GM19324 (cell line): ENCODE results near the gene ZER1.

Experiments used
- ATAC-seq: cut with Tn5 transposase; IDR thresholded peaks from one replicate; pipeline ENCODE4 v1.9.1; 2021; ENCODE audit warnings: mild to moderate bottlenecking, moderate library complexity; ENCODE audit not compliant: unreplicated experiment, low FRiP score

Gene ZER1

GRCh38 chr9:128743421-128743820, 28.3 kb downstream of the ZER1 start:
- no peak for ATAC-seq

- ATAC-seq = no peak
These were observed 29.3 kb downstream of the ZER1 start for GRCh38 chr9:128742401-128742800.

GRCh38 chr9:128735373-128735772, 36.4 kb downstream of the ZER1 start:
- ATAC-seq = no peak

GRCh38 chr9:128733256-128733655, 38.5 kb downstream of the ZER1 start:
- ATAC-seq = no peak

- ATAC-seq = no peak
These were observed 39.2 kb downstream of the ZER1 start for GRCh38 chr9:128732576-128732975.

GRCh38 chr9:128731691-128732090, 40.0 kb downstream of the ZER1 start:
- no peak for ATAC-seq

- no peak for ATAC-seq
These were observed 40.6 kb downstream of the ZER1 start for GRCh38 chr9:128731093-128731492.

GRCh38 chr9:128729766-128730517, 41.8 kb downstream of the ZER1 start:
- no peak for ATAC-seq

- ATAC-seq = no peak
These were observed 42.4 kb downstream of the ZER1 start for GRCh38 chr9:128729302-128729701.

- ATAC-seq = no peak
These were observed 43.4 kb downstream of the ZER1 start for GRCh38 chr9:128728298-128728697.

GRCh38 chr9:128727640-128728248, 44.0 kb downstream of the ZER1 start:
- ATAC-seq = no peak

- no peak for ATAC-seq
These were observed 46.9 kb downstream of the ZER1 start for GRCh38 chr9:128724744-128725211.

- peak; percentile 92 for ATAC-seq
These were observed 47.6 kb downstream of the ZER1 start, which contains the start of gene ZDHHC12 for GRCh38 chr9:128723866-128724743. ZDHHC12 (minus strand) TSS chr9:128724127; CDS start chr9:128724093, 34 bp downstream.

- ATAC-seq = no peak
These were observed 48.3 kb downstream of the ZER1 start for GRCh38 chr9:128723352-128723865.

GRCh38 chr9:128722380-128723351, 49.1 kb downstream of the ZER1 start:
- ATAC-seq = no peak

- ATAC-seq = no peak
These were observed 50.2 kb downstream of the ZER1 start for GRCh38 chr9:128721487-128722010.

- ATAC-seq = no peak
These were observed 50.8 kb downstream of the ZER1 start for GRCh38 chr9:128720841-128721486.

GRCh38 chr9:128719919-128720605, 51.7 kb downstream of the ZER1 start:
- ATAC-seq = no peak
